ENCODE data around the gene PDE6B.

- TF ChIP-seq CTCF (conservative IDR thresholded peaks at IDR 0.05) (no peak), ZFX (IDR thresholded peaks at IDR 0.05) (no peak)
Measured at GRCh38 chr4:581181-581580, 44.2 kb upstream of the PDE6B start.

Data from C4-2B (cell line).